HG03064 (cell line): ENCODE data around the gene PLEKHA7.
"Not testable (repeated sequence)": the region's sequence is repeated elsewhere in the genome, so short reads cannot be mapped to it uniquely, and the experiment has no call there.

Source experiments
- ATAC-seq: cut with Tn5 transposase; IDR thresholded peaks from one replicate; pipeline ENCODE4 v1.9.1; 2021; ENCODE audit warnings: low read depth; ENCODE audit not compliant: unreplicated experiment

Gene PLEKHA7, protein sequence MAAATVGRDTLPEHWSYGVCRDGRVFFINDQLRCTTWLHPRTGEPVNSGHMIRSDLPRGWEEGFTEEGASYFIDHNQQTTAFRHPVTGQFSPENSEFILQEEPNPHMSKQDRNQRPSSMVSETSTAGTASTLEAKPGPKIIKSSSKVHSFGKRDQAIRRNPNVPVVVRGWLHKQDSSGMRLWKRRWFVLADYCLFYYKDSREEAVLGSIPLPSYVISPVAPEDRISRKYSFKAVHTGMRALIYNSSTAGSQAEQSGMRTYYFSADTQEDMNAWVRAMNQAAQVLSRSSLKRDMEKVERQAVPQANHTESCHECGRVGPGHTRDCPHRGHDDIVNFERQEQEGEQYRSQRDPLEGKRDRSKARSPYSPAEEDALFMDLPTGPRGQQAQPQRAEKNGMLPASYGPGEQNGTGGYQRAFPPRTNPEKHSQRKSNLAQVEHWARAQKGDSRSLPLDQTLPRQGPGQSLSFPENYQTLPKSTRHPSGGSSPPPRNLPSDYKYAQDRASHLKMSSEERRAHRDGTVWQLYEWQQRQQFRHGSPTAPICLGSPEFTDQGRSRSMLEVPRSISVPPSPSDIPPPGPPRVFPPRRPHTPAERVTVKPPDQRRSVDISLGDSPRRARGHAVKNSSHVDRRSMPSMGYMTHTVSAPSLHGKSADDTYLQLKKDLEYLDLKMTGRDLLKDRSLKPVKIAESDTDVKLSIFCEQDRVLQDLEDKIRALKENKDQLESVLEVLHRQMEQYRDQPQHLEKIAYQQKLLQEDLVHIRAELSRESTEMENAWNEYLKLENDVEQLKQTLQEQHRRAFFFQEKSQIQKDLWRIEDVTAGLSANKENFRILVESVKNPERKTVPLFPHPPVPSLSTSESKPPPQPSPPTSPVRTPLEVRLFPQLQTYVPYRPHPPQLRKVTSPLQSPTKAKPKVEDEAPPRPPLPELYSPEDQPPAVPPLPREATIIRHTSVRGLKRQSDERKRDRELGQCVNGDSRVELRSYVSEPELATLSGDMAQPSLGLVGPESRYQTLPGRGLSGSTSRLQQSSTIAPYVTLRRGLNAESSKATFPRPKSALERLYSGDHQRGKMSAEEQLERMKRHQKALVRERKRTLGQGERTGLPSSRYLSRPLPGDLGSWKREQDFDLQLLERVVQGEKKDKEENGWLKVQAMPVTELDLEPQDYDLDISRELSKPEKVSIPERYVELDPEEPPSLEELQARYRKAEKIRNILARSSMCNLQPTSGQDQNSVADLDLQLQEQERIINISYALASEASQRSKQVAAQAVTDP

GRCh38 chr11:17014321-17014832 lies at the start of gene PLEKHA7:
Gene PLEKHA7, minus strand, starts transcription at chr11:17014414. Its CDS starts 13 bp downstream, at chr11:17014401.
- no peak for ATAC-seq

DNA sequence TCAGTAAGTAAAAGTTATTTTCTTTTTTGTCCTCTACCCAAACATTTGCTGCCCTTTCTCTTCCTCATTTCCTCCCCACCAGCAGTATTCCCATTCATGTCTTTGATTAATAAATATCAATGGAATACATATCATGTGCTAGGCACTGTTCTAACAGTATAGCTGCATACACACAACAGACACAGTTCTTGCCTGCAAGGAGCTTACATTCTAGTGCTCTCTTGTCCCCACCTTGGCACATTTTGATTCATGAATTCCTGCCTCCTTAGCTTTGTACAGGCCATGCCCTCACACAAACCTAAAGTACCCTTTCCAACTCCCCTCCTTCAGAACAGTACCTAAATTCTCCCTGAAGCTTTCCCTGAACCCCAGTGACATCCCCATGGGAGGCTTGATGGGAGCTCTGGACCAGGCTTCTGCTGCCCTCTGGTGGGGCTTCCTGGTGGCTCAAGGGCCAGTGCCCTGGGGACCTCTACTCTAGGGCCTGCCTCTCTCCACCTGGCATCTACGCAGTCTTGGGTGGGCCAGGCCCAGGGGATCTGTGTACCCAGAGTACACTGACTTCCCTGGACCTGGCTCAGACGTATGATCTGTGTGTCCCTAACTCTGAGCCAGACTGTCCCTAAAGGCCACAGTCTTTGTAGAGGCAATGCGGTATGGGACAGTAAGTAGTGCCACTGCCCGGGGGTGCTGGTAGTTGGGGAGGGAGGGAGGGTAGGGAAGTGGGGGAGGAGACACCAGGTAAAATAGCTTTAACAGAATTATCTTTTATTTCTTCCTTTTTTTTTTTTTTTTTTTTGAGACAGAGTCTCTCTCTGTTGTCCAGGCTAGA lies 49.2 kb upstream of the PLEKHA7 start:
- no peak for ATAC-seq

GRCh38 chr11:17051146-17051545 lies 36.9 kb upstream of the PLEKHA7 start:
- not testable (repeated sequence) for ATAC-seq

GRCh38 chr11:17048491-17048890 lies 34.3 kb upstream of the PLEKHA7 start:
- not testable (repeated sequence) for ATAC-seq

DNA sequence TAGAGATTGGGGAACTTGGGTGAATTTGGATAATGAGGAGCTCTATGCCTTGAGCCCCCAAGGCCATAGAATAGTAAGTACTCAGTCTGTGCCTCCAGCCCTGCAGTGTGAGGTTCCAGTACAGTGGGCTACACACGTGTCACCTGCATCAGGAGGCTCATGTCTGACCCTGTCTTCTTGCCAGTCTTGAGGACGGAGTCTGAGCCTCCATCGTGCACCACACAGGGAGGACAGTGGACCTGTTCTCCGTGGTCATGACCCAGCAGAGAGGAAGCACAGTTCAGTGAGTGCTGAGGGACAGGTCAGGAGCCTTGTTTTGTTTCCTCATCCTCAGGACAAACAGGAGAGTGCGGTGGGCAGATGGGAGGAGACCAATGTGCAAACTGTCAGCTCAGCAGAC lies 32.5 kb upstream of the PLEKHA7 start:
- no peak for ATAC-seq

GRCh38 chr11:17036666-17037658 lies 22.7 kb upstream of the PLEKHA7 start:
- no peak for ATAC-seq

- ATAC-seq, result not testable (repeated sequence)
Measured at GRCh38 chr11:17034027-17034426, 19.8 kb upstream of the PLEKHA7 start.

- no peak for ATAC-seq
Measured at GRCh38 chr11:17026487-17027082, 12.4 kb upstream of the PLEKHA7 start.

GRCh38 chr11:17024924-17025323 lies 10.7 kb upstream of the PLEKHA7 start:
- no peak for ATAC-seq

GRCh38 chr11:17021511-17021910 lies 7.3 kb upstream of the PLEKHA7 start:
- ATAC-seq, result no peak

DNA sequence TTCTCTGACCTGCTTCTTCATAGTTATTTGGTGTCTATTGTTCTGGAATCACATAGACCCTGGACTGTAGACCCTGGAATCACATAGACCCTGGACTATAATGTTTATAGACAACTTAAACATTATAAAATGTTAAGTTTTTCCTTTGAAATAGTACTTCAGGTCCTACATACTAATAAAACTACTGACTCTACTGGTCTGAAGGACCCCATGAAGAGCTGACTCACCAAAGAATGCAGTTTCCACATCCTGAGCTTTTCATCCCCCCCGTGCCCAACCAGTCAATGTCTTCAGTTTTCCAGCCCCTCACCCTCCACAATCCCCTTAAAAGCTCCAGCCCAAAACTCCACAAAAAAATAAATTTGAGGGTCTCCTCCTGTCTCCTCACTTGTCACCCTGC lies 6.6 kb upstream of the PLEKHA7 start:
- ATAC-seq, result no peak

DNA sequence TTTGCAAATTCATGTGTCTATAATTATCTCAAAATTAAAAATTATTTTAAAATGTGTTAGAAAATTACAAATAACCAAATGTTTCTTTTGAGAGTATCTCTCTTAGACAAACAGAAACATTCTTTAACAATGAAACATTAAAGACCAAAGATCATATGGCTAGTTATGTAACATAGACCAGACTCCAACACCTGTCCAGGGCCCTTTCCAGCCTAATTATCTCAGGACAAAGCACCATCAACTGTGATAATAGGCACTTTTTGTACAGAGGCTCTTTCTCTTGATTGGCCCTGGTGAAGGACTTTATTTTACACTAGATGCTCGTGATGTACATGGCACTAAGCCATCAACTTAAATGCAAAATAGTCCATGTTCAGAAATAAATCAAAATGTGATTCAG lies 5.0 kb upstream of the PLEKHA7 start:
- ATAC-seq, result no peak

- no peak for ATAC-seq
Measured at GRCh38 chr11:17015627-17016126, 1.5 kb upstream of the PLEKHA7 start.

- ATAC-seq, result no peak
Measured at GRCh38 chr11:17014833-17015626, 816 bp upstream of the PLEKHA7 start.

DNA sequence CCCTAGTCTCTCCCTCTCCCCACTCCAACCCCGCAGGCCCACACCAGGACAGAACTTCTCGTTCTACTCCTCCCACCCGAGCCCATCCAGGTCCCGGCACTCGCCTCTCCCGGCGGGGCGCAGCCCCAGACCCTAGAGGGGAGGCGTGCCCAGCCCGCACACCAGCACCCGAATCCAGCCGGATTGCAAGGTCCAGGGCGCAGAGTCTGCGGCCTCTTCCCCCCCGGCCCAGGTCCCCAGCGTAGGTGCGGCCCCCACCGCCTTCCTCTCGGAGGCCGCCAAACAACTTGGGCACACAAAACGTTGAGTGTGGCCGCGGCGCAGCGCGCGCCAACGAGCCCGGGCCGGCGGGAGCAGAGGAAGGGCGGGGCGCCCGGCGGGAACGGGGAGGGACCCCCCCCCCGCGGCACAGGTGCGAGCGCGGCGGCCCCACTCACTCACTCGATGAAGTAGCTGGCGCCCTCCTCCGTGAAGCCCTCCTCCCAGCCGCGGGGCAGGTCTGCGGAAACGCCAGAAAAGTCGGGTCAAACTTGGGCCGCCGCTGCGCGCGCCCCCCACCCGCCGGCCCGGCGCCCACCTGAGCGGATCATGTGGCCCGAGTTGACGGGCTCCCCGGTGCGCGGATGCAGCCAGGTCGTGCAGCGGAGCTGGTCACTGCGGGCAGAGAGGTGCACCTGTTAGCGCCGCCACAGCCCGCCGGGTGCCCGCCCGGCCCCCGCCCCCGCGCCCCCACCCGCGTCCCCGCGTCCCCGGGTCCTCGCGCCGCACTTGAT lies 480 bp downstream of the PLEKHA7 start:
- ATAC-seq, result no peak
